Measurements from ENCODE around the gene KRT72. TPM values are rescaled to one million over a fixed set of nuclear protein-coding genes. Genes with fewer than 3 reads are reported as not detected.

KRT72 gene
- total RNA-seq, 1 experiment from 2014 or later, result not detected

DNA sequence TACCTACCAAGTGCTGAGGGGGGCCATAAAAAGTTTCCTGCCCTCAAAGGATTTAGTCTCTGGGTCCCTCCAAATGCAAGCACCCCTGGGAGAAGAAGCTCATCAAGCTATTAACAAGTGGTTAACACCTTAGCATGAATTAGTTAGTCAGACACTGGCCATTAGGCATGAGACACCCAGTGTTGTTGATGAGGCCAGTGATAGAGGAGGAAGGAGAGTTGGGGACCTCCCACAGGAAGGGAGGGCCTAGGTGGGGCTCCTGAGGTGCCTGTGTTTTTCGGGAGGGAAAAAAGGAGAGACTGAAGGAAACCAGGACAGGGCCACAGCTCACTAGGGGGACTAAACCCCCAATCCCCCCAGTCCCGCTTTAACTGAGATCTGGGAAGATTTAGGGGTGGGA is 43.8 kb downstream of the KRT72 start:
- Mint-ChIP-seq H3K9me3 (no peaks in the 10 kb centered on the region), H3K27me3 (ENCODE audit: low read depth) (peaks cover 26% of the 10 kb centered on the region), H3K27ac (no peak overlapping the region; a peak in 1 of 7 replicates), H3K4me3 (no peak overlapping the region), H3K36me3 (ENCODE audit: insufficient read depth in 1 of 3, low read depth in 3 of 3) (no peaks in the 10 kb centered on the region), H3K4me1 (no peaks in the 10 kb centered on the region)
- H3K27me3 ChIP-seq (ENCODE audit: insufficient read depth, low read length), result no peaks in the 10 kb centered on the region
- H2BK15ac ChIP-seq (ENCODE audit: low read depth, low read length), result no peak overlapping the region
- no peaks in the 10 kb centered on the region for H3K79me1 ChIP-seq (ENCODE audit: insufficient read depth, low read depth, low read length, poor library complexity, severe bottlenecking)
- no peaks in the 10 kb centered on the region for H3K4me1 ChIP-seq (ENCODE audit: insufficient read depth, low read length)
- no peak overlapping the region for H4K91ac ChIP-seq (ENCODE audit: insufficient read length, low read depth, low read length)
- no peak overlapping the region for H2BK120ac ChIP-seq (ENCODE audit: low read depth, low read length, poor library complexity, severe bottlenecking)
- H3K18ac ChIP-seq (ENCODE audit: insufficient read length, low read depth, low read length), result no peak overlapping the region
- H2AFZ ChIP-seq (ENCODE audit: low read length), result no peak overlapping the region
- H3K4me2 ChIP-seq (ENCODE audit: insufficient read depth, insufficient read length, low read length), result no peak overlapping the region
- H2AK5ac ChIP-seq (ENCODE audit: insufficient read length, low read length), result no peak overlapping the region
- no peak overlapping the region for H2BK5ac ChIP-seq (ENCODE audit: insufficient read length, low read length)
- H3K23me2 ChIP-seq (ENCODE audit: insufficient read length, low read depth, low read length, poor library complexity, severe bottlenecking), result no peaks in the 10 kb centered on the region
- no peak overlapping the region for H2BK20ac ChIP-seq (ENCODE audit: low read depth, low read length, poor library complexity, severe bottlenecking)
- no peak overlapping the region for H3K14ac ChIP-seq (ENCODE audit: insufficient read depth, low read length)
- no peak for DNase-seq
- WGBS (ENCODE audit: extremely low coverage, insufficient read length, low lambda C conversion rate), result no CpG with 5 or more reads among the region's 2 CpGs
- H4K8ac ChIP-seq (replicated peaks; ENCODE audit: insufficient read length, low read depth, low read length), result no peak overlapping the region
- no peaks in the 10 kb centered on the region for H3K79me2 ChIP-seq (ENCODE audit: insufficient read depth, low read length)
- TF ChIP-seq, protein P1, sequence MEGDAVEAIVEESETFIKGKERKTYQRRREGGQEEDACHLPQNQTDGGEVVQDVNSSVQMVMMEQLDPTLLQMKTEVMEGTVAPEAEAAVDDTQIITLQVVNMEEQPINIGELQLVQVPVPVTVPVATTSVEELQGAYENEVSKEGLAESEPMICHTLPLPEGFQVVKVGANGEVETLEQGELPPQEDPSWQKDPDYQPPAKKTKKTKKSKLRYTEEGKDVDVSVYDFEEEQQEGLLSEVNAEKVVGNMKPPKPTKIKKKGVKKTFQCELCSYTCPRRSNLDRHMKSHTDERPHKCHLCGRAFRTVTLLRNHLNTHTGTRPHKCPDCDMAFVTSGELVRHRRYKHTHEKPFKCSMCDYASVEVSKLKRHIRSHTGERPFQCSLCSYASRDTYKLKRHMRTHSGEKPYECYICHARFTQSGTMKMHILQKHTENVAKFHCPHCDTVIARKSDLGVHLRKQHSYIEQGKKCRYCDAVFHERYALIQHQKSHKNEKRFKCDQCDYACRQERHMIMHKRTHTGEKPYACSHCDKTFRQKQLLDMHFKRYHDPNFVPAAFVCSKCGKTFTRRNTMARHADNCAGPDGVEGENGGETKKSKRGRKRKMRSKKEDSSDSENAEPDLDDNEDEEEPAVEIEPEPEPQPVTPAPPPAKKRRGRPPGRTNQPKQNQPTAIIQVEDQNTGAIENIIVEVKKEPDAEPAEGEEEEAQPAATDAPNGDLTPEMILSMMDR (conservative IDR thresholded peaks at IDR 0.05), result no peak
- H3K56ac ChIP-seq (ENCODE audit: insufficient read length, low read depth, low read length), result no peak overlapping the region
- H3K4ac ChIP-seq (ENCODE audit: low read depth, low read length), result no peak overlapping the region
- no peak overlapping the region for H3K9ac ChIP-seq (ENCODE audit: extremely low read depth, insufficient read length, low read length)
- no peak overlapping the region for H3K23ac ChIP-seq (ENCODE audit: insufficient read length, low read depth, low read length)
- H4K20me1 ChIP-seq (ENCODE audit: control insufficient read depth, insufficient read depth, insufficient read length), result no peaks in the 10 kb centered on the region
- no peak overlapping the region for H3T11ph ChIP-seq (ENCODE audit: low read length)
- H4K5ac ChIP-seq (ENCODE audit: insufficient read length, low read depth, low read length), result no peak overlapping the region
- no peak overlapping the region for H2BK12ac ChIP-seq (ENCODE audit: insufficient read length, low read depth, low read length)
- H3K9me3 ChIP-seq (ENCODE audit: control insufficient read depth, low read depth, low read length), result no peaks in the 10 kb centered on the region
- H3K27ac ChIP-seq (ENCODE audit: insufficient read length, low read depth, low read length), result no peak overlapping the region

Data from H9 (cell line).